ENCODE results near the gene CEP20. TPM values are rescaled to one million over a fixed set of nuclear protein-coding genes. Genes with fewer than 3 reads are reported as not detected.

Gene CEP20
- polyA plus RNA-seq, 2 of the 4 experiments (the other 2 are of a cell fraction) = 58.7 to 97.5 TPM

GRCh38 chr16:15849209-15849981 is 39.0 kb downstream of the CEP20 start:
- Histone ChIP-seq H3K27ac (no peak overlapping the region), H3K4me2 (no peak overlapping the region), H3K4me1 (0 out of 3 replicates have a peak, but pooled peaks cover 5% of the 10 kb centered on the region), H3K4me3 (no peak overlapping the region), H3K9me3 (no peaks in the 10 kb centered on the region)
- no peak for ATAC-seq
- FAIRE-seq = no peak
- WGBS (ENCODE audit: missing lambda C conversion rate) = 68% methylated on average over 12 of the region's 12 CpGs
- TF ChIP-seq HOXB5 (CRISPR knock-in tag; IDR thresholded peaks at IDR 0.05) (no peak), EHMT2 (IDR thresholded peaks at IDR 0.05; ENCODE audit: low read depth) (no peak), POLR2AphosphoS2 (conservative IDR thresholded peaks at IDR 0.05; ENCODE audit: low read length) (no peak), RARB (CRISPR knock-in tag; IDR thresholded peaks at IDR 0.05) (no peak), HMGXB4 (CRISPR knock-in tag; IDR thresholded peaks at IDR 0.05; ENCODE audit: borderline replicate concordance) (no peak), HDAC2 (IDR thresholded peaks at IDR 0.05) (no peak), ESRRA (IDR thresholded peaks at IDR 0.05; ENCODE audit: borderline replicate concordance, low read length) (no peak)
- DNase-seq (ENCODE audit: low read depth in 1 of 2, low spot score in 1 of 2) = no peak
- CTCF ChIA-PET = interaction anchor here (0.8 to 2.6 kb wide), 9 partner anchors 25 to 324 kb away, joined by 3 to 16 read pairs (median 4); no protein-coding TSS in a partner anchor
- POLR2A ChIA-PET = no interaction called here

DNA sequence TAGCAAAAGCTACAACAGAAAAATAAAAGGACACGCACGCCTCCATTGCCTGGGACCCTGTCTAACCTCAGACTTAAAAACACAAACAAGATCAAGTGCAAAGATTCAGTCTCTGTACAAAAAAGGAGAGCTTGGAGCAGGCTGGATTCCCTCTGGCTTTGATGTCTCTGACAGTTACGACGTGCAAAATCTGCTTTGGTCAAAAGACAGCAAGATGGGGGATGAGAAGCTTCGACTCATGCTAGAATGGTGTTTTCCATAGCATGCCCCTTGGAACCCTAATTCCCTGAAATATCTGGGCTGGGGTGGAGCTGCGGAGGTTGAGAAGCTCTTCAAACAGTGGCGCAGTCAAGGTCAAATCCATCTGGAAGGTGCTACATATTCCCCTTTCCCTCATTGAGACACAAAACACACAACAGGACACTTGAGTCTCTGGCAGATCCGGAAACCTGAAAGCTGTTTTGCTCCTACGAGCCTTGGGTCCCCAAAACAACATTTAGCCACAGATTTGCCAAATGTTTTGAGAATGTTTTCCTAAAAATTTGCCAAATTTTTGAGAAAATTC is 40.7 kb downstream of the CEP20 start:
- Histone ChIP-seq H3K4me2 (no peak overlapping the region), H3K27ac (no peak overlapping the region), H3K9me3 (no peaks in the 10 kb centered on the region), H3K4me1 (no peaks in the 10 kb centered on the region), H3K4me3 (no peak overlapping the region)
- FAIRE-seq = no peak
- 75% methylated on average over 9 of the region's 9 CpGs for WGBS (ENCODE audit: missing lambda C conversion rate)
- TF ChIP-seq RAD21 (conservative IDR thresholded peaks at IDR 0.05 in 1 of 2, IDR thresholded peaks at IDR 0.05 in 1 of 2) = no peak
- no peak for TF ChIP-seq ZNF302 (CRISPR knock-in tag; IDR thresholded peaks at IDR 0.05)
- TF ChIP-seq CHD2 (IDR thresholded peaks at IDR 0.05; ENCODE audit: low read length, partially characterized antibody) = no peak
- TF ChIP-seq NR3C1 (IDR thresholded peaks at IDR 0.05) = no peak
- no peak for TF ChIP-seq HEYL (CRISPR knock-in tag; IDR thresholded peaks at IDR 0.05)
- TF ChIP-seq NFE2L2 (conservative IDR thresholded peaks at IDR 0.05; ENCODE audit: low read length) = no peak
- no peak for TF ChIP-seq CBX8 (IDR thresholded peaks at IDR 0.05)
- TF ChIP-seq TFCP2L1 (CRISPR knock-in tag; IDR thresholded peaks at IDR 0.05) = no peak
- no peak for TF ChIP-seq POLR2AphosphoS2 (conservative IDR thresholded peaks at IDR 0.05; ENCODE audit: low read length)
- no peak for TF ChIP-seq BHLHE40 (IDR thresholded peaks at IDR 0.05; ENCODE audit: low read depth, low read length)
- TF ChIP-seq JUN (IDR thresholded peaks at IDR 0.05) = no peak
- no peak for TF ChIP-seq KDM5A (IDR thresholded peaks at IDR 0.05)
- no peak for TF ChIP-seq RFX5 (IDR thresholded peaks at IDR 0.05)
- TF ChIP-seq HOXB13 (CRISPR knock-in tag; IDR thresholded peaks at IDR 0.05; ENCODE audit: low read depth) = no peak
- no peak for TF ChIP-seq POLR2A (IDR thresholded peaks at IDR 0.05; ENCODE audit: low read length)
- no peak for TF ChIP-seq GATA3 (IDR thresholded peaks at IDR 0.05; ENCODE audit: borderline replicate concordance)
- TF ChIP-seq HMGXB4 (CRISPR knock-in tag; IDR thresholded peaks at IDR 0.05; ENCODE audit: borderline replicate concordance) = no peak
- TF ChIP-seq EHF (CRISPR knock-in tag; IDR thresholded peaks at IDR 0.05) = no peak
- TF ChIP-seq, protein P1, sequence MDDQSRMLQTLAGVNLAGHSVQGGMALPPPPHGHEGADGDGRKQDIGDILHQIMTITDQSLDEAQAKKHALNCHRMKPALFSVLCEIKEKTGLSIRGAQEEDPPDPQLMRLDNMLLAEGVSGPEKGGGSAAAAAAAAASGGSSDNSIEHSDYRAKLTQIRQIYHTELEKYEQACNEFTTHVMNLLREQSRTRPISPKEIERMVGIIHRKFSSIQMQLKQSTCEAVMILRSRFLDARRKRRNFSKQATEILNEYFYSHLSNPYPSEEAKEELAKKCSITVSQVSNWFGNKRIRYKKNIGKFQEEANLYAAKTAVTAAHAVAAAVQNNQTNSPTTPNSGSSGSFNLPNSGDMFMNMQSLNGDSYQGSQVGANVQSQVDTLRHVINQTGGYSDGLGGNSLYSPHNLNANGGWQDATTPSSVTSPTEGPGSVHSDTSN (IDR thresholded peaks at IDR 0.05) = no peak
- CTCF ChIA-PET = interaction anchor here (0.6 to 2.6 kb wide), 8 partner anchors 12 to 296 kb away, joined by 3 to 16 read pairs (median 4); no protein-coding TSS in a partner anchor
- POLR2A ChIA-PET = no interaction called here
- no peak for DNase-seq (ENCODE audit: low read depth in 1 of 2, low spot score in 1 of 2)
- ATAC-seq = no peak

Data from A549 (cell line).